Measurements from ENCODE around the gene ANXA11.
"Not testable (repeated sequence)": the region's sequence is repeated elsewhere in the genome, so short reads cannot be mapped to it uniquely, and the experiment has no call there.

Gene ANXA11

DNA sequence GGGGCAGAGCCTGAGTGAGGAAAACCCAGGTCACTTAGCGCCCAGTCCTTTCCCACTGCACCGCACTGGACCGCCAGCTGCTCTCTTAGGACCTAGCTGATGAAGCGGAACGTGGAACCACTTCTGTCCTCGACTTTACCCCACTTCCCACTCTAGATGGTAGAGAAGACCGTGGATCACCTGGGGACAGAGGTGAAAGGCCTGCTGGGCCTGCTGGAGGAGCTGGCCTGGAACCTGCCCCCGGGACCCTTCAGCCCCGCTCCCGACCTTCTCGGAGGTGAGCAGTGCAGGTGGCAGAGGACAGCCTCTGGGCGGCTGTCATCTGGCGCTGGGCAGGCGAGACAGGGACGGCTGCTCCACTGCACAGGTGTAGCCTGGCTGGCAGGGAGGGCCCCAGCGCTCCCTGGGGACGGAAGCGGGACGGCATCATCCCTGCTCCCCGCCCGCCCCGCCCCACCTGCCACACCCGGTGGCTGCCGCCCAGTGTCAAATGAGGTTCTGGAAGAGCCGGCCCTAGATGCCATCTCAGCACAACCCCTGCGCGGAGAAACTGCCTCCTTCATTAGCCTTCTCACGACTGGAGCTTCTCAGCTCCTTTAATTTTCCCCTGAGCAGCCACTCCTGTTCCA, 61.2 kb downstream of the ANXA11 start:
- FAIRE-seq: no peak

DNA sequence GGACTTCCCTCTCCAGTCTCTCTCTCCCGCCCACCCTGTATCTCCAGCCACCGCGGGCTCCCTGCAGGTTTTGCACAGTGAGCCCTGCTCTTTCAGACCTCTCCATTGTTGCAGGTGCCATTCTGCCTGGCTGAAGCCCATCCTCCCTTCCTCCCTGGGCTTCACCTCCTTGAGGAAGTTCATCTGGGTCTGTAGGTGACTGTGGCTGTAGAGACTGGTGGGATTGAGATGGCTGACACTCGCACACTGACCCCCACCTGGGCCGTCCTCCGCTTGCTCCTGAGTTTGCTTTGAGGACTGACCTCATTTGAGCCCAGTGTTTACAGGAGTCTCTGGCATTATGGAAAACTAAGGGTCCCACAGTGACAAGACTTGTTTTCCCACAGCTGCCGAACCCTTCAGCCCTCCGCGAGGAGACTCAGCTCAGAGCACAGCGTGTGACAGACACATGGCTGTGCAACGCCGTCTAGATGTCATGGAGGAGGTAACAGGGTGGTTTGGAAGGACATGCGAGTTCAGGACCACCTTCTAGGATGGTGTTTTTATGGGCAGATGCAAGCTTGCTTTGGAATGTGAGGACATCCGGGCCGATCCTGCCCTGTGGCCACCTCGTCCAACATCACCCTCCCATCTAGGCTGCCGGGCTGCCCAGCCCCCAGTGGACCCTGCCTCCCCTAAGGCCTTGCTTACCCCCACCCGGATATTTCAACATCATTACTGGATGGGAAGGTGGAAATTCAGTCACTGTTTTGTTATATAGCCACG, 63.5 kb downstream of the ANXA11 start:
- FAIRE-seq: no peak

DNA sequence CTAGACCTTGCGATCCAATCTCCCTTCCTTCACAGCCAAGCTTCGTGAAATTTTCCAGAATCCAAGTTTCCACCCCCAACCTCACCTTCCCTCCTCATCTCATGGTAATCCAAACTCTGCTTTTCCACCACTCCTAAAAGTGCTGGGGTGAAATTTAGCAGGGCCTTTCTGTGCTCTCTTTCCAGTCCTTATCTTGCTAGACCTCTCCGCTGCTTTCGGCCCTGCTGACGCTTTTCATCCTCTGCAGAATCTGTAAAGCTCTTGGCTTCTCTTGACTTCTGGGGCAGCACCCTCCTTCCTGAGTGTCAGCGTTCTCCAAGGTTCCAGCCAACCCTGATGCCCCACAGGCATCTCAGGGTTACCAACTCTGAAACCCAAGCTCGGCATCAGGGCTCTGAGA, 65.1 kb downstream of the ANXA11 start:
- FAIRE-seq: no peak

DNA sequence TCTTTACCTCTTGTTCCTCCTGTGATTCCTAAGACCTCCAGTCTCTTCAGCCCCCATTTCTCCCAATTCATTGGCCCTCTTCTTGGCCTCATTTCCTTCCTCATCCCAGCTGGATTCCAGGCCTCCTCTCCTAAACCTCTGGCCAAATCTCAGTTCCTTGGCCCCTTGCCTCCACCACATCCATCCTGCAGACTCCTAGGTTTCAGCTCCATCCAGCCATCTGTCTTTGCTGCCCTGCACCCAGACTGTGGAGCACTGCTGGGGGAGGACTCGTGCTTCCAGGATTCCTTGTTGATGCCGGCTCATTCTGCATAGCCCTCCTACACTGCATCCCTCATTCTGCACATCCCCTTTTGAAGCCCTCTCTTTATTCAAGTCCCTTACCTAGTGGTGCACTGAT, 66.1 kb downstream of the ANXA11 start:
- FAIRE-seq: no peak

DNA sequence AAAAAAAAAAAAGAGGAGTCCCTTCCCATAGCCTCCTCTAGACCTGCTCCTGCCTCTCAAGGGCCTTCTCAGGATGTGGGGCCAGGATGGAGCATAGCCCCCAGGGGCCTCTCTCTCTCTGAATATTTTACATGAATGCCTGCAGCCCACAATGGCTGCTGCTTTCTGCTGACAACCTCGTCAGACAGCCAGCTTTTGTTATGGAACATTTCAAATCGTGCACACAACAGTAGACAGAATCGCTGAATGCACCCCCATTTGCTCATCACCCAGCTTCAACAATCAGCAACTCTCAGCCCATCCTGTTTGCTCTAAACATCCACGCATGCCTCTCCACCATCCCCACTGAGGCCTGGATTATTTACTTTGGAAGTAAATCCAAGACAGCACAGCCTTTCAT, 67.4 kb downstream of the ANXA11 start:
- FAIRE-seq: no peak

DNA sequence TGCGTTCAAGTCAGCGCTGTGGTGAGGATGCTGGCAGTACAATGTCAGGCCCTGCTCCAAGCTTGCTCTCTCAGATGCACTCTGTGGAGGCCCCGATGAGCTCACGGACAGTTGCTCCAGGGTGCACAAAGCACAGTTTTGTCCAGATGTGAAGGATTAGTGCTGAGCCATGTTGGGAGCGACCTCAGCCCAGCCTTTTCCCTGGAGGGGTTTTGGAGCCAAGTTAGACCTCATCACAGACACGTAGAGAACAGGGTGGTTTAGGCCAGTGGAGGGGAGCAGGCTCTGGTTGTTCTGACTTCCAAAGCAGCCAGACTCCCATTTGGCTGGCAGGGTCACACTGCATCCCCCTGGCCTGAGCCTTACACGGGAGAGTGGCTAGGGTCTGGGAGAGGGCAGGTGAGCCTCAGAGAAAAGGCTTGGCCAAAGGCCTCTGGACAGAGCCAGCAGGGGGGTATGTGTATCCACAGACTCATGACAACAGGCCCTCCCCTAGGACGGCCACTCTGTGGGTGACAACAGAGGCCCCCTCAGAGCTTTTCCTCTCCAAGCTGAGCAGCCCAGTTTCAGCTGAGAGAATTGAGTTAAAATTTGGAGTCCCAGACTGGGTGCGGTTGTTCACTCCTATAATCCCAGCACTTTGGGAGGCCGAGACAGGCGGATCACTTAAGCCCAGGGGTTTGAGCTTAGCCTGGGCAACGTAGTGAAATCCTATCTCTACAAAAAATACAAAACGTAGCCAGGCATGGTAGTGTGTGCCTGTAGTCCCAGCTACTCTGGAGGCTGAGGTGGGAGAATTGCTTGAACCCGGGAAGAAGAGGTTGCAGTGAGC, 68.1 kb downstream of the ANXA11 start:
- no peak for FAIRE-seq

DNA sequence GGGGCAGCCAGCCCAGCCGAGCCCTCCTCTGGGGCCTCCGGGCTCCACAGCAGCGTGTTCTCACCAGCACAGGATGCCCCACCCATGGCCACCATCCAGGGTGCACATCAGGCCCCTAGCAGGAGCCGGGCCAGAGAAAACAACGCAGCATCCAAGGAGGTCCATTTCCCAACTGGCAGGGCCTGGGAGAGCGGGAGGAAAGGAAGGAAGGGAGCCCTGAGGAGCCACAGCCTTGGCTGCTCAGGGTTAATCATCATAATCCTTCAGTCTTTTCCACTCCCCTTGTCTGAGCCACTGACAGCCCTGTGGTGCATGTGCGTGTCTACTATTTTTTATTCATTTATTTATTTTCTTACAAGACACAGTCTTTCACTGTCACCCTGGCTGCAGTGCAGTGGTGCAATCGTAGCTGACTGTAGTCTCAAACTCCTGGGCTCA, 69.2 kb downstream of the ANXA11 start:
- FAIRE-seq: no peak

DNA sequence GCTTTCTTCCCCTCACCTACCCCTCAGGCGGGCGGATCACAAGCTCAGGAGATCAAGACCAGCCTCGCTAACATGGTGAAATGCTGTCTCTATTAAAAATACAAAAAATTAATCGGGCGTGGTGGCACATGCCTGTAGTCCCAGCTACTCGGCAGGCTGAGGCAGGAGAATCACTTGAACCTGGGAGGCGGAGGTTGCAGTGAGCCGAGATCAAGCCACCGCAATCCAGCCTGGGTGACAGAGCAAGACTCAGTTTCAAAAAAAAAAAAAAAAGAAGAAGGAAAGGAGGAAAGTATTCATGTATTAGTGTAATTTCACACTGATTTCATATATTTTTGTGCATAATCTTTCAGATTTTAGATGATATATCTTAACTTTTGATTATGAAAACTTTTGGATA, 71.7 kb downstream of the ANXA11 start:
- not testable (repeated sequence) for FAIRE-seq

DNA sequence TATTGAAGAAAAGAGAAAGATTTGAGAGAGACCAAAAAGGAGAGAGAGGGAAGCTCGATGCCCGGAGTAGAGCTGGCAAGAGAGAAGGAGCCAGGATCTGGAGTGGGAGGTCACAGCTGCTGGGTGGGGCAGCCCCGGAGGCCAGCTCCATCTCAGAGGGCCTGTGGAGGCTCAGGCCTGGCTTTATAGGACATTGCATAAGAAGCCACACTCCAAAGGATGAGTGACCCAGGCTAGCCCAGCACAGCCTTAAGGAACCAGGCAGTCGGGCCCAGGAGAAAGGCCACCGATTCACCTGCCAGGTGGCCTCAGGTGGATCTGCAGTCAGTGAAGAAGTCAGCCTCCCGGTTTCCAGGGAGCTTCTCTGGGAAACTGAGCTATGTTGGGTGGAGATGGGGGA, 72.1 kb downstream of the ANXA11 start:
- no peak for FAIRE-seq

DNA sequence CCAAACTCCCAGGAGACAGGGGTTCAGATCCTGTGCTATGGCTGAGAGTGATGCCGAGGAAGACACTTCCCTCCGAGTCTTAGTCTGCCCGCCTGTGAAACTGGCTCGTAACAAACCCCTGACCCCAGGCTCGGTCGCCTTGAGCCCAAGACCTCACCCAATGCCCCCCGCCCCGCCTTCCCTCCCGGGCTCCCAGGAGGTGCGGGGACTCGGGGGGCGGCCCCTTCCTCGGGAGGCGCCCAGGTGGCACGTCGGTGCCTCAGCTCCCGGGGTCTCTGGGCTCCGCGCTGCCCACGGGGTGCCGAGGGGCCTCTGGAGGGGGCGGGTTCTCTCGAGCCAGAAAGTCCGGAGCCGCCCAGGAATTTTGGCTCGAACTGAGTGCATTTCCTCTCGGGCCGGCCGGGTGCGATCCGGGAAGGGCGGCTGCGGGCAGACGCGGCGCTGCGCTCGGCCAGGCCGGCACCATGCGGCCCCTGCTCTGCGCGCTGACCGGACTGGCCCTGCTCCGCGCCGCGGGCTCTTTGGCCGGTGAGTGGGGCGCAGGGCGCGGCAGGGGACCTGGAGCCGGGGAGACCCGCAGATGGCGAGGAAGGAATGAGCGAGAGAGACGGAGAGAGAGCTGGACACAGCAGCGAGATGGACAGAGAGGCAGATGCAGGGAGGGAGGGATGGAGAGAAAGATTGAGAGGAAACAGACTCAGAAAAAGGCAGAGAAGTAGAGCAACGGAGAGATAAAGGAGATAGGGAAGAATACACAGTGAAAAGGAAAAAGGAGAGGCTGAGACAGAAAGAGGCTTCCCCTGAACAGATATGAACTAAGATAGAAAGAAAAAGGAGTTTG, 72.8 kb downstream of the ANXA11 start, which contains the start of gene PLAC9:
TSS of gene PLAC9 (plus strand) at position 432 of the 841 bp plus-strand sequence. CDS start at position 465, 33 bp downstream.
- no peak for FAIRE-seq

DNA sequence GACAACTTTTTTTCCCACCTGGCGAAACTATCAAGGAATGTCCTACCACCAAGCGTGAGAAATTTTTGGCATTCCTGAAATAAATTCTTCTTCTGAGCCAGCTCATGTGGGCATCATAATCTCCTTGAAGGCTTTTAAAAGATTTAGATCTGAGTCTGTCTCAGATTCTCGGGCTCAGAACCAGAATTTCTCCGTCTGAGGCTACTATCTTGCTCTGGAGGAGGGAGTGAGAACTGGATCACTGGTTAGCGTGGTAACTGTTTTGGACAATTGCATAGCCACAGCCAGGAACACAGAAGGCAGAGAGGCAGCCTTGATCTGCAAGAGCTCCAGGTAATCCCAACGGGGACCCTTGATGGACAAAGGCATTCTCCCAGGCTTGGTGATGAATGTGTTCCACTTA, 73.8 kb downstream of the ANXA11 start:
- no peak for FAIRE-seq

DNA sequence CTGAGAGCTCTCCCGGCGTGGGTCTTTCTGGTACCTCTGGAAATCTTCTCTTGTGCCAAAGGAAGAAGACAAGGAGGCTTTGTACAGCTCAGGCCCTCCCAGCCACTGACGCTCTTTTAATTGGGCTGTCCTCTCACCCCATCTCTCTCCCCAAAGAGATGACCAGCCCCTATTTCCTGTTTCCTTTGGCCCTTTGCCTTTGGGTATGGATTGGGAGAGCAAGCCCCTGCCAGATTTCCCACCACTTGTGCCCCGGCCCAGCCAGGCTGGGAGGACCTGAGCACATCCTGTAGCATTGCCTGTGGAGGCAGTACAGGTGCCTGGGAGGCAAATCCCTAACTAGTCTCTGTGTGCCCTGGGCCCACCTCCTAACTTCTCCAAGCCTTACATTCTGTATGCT, 78.5 kb downstream of the ANXA11 start:
- FAIRE-seq: no peak

DNA sequence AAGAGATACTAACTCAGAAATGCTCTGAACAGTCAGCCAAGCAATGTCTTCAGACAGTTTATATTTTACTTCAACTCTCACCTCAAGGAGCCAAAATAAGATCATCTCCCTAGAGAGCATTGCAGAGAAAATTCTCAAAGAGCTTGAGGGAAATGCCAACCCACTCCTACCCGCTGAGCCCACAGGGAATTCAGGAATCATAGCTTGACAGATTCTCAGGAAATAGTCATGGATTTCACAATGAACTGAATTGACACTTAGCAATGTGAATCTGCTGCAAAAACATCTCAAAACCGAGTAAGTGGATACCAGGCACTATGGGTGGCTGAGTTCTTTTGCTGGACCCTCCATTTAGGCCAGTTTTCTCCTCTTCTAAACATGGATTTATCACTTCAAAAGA, 82.6 kb downstream of the ANXA11 start:
- no peak for FAIRE-seq

DNA sequence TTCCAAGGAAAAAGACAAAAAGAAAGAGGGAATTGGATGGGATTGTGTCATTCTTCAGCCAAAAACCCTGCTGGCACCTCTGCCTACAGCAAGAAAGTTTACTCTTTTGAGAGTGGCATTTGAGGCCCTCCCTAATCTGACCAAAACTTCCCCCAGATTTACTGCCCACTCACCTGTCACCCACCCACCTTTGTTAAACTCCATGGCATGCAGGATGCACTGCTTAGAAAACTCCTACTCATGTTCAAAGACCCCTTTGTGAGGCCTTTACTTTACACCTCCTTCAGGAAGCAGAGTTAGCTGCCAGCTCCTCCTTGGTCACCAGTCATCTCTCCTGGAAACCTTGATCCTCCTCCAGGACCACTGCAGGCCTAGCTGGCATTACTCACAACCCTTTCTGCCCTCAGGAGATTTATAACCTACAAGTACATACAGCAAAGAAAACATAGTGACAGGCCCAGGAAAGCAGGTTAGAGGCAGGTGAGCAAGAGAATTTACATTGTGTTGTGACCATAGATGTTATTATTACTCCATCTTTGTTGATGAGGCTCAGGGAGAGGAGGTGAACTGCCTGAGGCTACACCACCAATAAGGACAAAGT, 83.1 kb downstream of the ANXA11 start:
- FAIRE-seq: no peak

DNA sequence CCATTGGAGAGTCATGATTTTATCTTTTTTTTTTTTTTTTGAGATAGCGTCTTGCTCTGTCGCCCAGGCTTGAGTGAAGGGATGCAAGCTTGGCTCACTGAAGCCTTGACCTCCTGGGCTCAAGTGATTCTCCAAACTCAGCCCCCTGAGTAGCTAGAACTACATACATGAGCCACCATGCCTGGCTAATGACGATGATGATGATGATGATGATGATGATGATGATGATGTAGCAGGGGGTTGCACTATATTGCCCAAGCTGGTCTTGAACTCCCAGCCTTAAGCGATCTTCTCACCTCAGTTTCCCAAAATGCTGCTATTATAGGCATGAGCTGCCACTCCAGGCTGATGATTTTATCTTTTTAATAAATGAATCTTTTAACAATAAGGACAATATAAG, 86.7 kb downstream of the ANXA11 start:
- no peak for FAIRE-seq

DNA sequence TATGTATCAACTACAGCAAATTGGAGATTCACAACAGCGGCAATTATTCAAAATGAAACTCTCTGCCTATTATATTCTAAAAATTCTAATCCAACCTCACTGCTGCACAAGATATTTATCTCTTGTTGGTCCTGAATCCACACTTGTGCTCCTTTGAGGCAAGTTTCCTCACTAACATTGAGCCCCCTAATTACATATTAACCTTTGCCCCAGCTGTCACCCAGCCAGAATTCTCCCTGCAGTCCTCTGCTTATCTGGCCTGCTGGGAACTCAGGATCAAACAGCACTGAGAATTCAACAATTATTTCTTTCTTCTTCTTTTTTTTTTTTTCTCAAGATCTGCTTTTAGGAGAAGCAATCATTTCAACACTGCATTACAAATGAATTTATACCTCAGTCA, 94.4 kb downstream of the ANXA11 start:
- no peak for FAIRE-seq

DNA sequence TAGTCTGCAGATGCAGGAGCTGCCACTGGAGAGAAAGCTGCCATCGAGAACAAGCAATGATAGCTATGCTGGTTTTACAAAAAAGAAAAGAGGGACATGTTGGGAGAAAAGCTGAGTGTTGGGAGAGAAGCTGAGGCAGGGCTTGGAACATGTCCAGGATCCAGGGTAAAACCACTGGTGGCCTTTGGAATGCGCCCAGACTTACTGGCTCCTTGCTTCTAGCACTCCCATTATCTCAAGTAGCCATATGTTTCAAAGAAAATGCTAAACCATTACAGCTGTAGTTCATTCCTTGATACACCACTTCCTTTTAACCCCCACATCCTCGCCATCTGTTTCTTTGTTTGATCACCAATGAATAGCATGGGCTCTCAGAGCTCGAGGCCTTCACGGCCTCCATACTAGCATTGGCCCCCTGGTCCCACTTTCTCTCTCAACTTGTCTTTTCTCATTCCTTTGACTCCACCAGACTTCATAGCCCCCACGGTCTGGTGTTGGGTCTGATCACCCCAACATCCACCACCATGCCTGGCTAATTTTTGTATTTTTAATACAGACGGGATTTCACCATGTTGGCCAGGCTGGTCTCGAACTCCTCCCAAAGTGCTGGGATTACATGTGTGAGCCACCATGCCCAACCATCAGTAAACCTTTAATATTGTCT, 96.6 kb downstream of the ANXA11 start:
- FAIRE-seq: no peak

DNA sequence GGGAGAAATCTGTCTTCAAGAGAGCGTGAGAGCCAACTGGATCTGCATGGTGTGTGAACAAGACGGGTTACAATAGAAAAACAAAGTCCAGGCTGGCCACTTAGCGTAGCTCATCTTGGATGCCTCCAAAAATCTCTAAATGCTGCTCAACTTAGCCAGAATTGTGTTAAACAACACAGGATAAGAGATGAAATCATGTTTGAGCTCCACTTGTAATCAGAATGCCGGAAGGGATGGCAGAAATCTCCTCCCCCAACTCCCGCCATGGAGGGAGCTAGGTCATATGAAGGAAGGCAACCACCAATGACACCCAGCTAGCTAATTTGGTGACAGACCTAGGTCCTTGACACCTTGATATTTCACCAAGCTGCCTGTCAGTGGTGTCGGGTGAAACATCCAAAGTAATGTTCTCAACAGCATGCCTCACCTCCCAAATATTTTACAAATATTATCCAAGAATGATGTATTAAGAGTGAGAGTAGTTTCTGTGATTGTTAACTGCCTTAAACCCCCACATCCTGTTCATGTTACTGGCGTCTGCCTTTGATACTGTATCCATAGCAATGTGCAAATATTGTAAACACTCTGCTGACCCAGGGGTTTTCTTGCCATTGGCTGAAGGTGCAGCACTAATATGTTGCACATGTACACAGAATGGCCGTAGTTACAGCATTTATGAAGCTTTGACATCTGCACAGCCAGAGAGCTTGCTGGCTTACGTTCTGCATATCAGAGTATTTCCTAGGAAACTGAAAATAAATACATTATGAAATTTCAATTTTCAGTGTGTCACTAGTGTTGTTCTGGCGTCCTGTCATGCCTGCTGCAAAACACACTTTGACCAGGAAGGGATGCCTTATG, 101.0 kb downstream of the ANXA11 start:
- FAIRE-seq: no peak

Measured in G401.6 (cell line).